ENCODE measurements around the gene RAPGEF3.

Gene RAPGEF3

DNA sequence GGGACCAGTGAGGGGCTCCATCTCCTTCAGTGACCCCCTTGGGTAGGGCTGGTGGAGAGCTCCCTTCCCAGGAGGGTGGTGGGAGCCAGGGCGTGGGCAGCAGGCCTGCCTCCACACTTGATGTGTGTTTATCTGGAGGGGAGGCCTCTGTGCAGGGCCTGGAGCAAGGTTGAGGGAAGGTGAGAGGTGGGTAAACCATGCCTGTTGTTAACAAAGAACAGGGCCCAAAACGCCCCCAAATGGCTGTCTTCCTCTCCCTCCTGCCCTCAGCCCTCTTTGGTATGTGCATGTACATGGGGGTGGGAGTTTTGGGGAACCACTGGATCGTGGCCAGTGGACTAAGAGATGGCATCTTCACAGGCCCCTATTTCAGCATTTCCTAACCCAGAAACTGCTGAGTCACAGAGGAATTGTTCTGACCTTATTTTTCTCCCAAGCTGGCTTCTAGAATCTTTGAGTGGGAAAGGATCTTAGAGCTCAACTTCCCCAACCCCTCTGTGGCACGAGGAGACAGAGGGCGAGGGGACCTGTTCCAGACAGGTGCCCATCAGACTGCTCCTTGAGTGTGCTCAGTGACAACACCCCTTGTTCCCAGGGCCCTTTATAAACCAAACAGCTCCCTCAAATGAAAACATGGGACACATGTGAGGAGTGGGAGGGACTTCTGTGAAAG is 17.9 kb upstream of the RAPGEF3 start:
- peak in 1 of 2 donors; percentile 40 for DNase-seq

DNA sequence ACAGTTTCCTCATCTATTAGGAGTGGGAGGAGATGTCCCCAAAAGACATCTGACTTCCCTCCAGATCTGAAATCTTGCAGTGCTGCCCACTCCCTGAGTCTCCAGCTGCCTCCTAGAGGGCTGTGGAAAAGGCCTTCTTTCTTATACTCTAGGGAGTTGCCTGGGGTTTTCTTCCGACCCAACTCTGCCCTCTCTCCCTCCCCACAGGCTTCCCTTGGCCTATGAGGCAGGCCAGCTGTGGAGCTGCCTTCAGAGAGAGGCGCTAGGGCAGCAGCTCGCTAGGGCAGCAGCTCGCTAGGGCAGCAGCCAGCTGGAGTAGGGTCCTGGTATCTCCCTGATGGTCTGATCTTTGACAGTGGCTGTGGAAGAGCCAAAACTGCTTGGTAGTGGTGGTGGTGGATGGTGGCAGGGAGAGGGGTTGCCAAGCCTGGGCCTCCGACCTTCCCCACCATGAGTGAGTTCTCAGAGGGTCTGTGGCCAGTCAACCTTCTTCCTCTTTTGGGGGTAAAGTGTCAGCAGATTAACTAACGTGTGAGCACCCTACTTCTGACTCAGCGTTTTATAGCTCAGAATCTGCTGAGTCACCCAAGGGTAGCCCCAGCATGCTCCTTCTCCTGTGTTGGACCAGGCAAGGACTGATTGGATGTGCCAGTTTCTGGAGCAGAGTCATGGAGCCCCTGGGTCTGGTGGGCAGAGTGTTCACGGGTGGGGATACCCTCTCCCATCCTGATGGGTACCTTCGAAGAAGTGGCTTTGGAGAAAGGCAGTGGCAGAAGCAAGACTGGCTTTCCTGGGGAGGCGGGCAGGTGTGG is 16.6 kb upstream of the RAPGEF3 start:
- DNase-seq: peak; percentile 47 to 67

DNA sequence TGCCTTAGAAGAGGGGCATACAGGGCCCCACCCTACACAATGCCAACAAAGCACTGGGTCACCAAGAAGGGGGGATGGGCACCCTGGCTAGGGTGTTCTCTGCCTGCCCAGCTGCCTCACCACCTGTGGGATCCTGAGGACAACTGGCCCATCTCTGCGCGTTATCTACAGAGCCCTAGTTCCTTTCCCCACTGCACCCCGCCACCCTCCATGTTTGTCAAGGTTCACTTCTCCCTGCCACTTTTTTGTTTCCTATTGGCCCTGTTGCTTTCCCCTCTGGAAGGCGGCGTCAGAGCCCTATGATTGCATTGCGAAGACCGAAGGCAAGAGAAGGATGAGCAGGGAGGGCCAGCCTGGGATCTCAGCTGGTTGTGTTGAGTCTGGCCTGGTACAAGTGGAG is 16.0 kb upstream of the RAPGEF3 start:
- DNase-seq: peak in 1 of 2 donors; percentile 27

DNA sequence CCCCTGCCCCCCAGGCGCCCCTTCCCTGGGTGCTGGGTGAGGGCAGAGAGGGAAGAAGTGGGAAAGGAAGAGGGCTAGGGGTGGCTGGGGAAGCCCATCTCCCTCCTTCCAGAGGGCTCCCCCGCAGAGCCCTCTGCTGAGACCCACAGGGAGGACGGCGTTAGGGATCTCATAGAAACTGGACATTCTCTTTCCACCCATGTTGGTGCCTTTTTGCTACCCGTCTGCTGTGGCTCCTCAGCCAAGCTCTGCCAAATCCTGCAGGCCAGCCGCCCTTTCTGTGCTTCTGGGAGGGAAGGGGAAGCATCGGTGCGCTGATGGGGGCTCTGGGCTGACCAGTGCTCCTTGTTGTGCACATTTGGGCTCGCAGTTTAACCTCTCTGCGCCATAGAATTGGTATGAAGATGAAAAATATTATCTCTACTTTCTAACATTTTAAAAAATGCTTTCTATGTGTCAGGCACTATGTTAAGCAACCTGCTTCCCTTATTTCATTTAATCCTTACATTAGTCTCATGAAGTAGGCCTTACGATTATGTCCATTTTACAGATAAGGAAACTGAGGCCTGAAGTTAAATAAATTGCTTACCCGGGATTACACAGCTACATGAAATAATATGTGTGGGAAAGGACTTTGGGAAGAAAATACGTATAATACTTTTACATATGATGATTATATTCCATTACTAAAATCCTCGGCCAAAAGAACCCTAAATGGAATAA is 15.3 kb upstream of the RAPGEF3 start:
- DNase-seq: no peak

DNA sequence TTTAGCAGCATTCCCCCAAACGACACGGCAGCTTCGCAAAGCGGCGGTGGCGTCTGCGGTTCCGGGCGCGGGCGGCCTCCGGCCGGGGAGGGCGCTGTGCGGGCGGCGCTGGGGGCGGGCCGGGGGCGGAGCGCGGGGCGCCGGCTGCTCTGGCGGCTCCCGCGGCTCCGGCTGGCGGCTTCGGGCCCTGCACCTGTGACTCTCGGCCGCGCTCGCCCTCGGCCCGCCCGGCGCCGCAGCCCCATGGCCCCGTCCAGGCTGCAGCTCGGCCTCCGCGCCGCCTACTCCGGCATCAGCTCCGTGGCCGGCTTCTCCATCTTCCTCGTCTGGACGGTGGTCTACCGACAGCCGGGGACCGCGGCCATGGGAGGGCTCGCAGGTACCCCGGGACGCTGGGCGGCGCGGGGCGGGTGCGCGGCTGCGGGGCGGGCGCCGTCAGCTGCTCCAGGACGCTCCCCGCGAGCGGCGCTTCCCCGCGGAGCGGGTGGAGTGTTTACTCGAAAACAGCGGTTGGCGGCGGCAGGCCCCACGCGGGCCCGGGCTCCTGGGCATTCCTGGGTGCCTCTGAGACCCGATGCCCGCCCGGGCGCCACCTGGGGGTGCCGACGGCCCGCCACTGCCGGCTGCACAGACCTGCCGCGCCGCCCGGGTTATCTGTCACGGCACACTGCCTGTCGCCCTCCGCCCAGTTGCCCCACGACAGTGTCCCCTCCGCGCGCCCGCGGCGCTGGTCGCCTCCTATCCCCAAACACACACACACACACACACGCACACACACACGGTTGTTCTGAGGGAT is 14.6 kb upstream of the RAPGEF3 start, which contains the start of gene SLC48A1:
SLC48A1 (plus strand) TSS at position 177 of the 796 bp plus-strand sequence; CDS start at position 244, 67 bp downstream.
- DNase-seq: peak; percentile 69 to 75

DNA sequence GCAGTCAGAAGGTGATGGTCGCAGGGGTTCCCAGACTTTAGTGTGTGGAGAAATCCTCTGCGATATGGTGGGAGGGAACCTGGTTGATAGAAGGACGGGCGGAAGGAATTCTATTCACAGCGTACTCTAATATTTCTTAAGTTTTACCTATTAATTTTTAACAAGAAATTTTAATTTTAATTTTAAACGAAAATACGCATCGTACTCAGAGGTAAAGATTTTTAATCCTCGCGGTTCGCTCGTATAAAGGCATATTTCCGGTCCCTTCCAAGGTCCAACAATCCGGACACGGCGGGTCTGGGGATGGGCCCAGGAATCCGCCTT is 14.0 kb upstream of the RAPGEF3 start:
- no peak for DNase-seq

DNA sequence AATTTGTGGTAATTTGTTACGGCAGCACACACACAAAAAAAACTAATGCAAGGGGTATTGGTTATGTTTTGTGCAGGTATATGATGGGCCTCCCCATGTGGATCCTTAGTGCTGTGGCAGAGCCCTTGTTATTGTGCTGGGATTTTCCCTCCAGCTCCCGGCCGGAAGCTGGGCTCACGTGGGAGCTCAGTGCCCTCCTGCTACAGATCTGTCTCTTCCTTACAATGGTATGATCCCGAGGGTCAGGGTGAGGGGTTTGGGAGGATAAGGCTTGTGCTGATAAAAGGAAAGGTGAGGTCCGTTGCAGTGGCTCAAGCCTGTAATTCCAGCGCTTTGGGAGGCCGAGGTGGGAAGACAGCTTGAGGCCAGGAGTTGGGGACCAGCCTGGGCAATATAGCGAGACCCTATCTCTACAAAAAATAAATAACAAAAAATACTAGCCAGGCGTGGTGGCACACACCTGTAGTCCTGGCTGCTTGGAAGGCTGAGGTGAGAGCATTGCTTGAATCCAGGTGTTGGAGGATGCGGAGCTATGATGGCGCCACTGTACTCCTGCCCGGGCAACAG is 13.5 kb upstream of the RAPGEF3 start:
- peak in 1 of 2 donors; percentile 22 for DNase-seq

DNA sequence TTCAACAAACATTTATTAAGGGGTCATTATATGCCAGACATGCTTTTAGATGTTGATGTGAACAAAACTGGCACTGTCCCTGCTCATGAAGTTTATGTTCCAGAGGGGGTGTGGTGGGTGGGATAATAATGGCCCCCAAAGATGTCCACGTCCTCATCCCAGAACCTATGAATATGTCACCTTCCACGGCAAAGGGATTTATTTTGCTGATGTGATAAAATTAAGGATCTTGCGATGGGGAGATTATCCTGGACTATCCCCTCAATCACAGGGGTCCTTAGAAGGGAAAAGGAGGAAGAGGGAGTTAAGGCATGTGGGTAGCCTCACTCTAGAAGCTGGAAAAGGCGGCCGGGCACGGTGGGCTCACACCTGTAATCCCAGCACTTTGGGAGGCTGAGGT is 12.6 kb upstream of the RAPGEF3 start:
- DNase-seq: no peak

DNA sequence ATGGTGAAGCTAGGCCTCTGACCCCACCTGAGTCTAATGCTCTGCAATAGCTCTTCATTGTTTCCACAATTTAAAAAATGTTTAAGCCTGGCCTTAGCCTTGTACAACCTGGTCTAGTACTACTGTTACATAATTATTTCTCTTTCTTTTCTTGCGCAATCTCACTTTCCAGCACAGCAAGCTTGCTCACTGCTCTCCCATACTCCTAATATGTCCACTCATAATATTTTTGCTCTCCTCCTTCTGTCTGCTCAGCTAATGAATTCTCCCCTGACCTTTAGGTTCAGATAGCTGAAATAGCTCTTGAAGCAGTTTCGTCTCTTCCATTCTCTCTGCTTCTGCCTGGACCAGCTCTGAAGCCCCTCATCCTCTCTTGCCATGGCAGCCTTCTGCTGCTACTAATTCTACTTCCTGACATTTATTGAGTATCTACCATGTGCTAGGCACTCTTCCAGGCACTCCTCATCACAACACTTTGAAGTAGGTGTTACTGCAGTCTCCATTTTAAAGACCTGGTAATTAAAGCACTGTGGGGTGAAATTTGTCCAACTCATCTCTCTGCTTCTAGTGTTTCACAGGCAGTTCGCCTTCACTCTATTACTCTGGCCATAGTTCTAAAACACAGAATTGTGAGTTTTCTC is 11.5 kb upstream of the RAPGEF3 start:
- no peak for DNase-seq

DNA sequence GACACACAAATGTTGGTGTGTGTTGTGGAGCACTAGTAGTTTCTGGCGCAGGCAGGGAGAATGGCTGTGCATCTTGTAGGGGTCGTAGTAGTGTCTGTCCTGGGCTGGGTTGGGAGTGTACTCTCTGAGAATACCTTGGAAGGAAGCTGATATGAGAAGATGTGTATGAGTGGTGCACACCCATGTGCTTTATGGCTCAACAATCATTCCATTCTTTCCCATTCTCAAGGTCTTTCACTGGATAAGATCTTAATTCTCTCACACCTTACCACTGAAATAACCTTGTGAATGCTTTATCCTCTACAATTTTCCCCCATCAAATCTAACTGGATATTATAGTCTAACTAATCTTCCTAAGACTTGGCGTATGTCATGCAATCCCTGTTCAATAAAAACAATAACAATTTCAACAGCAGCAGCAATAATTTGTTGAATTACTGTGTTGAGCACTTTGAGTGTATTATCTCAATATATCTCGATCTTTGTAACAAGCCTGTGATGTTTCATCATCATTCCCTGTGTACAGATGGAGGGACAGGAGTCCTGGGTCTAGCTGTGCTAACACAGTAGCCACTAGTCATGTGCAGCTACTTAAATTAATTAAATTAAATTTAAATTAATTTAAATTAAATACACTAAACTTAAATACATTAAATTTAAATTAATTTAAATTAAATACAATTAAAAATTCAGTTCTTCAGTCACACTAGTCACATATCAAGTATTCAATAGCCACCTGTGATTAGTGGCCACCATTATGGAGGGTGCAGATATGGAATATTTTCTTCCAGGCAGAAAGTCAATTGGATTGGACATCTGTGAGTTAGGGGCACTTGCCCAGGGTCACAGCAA is 10.8 kb upstream of the RAPGEF3 start:
- DNase-seq: no peak

DNA sequence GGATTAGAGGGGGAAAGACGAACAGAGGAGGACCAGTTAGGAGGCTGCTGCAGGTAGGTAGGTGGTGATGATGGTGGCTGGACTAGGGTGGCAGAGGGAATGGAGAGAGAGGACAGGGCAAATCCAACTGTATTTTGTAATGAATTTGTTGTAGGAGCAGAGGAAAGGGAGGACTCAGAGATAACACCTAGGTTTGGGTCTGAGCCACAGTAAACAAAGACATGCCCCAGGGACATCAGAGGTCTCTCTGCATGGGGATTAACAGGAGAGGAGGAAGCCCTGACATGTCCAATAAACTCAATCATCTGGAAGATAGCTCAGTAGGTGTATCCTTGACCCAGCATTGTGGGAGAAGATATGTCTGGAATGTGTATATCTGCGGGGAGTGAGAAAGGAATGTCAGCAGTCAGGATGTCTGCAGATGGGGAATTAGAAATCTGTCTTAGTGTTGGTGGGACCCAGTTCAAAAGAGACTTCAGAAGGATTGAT is 9.7 kb upstream of the RAPGEF3 start:
- DNase-seq: no peak

DNA sequence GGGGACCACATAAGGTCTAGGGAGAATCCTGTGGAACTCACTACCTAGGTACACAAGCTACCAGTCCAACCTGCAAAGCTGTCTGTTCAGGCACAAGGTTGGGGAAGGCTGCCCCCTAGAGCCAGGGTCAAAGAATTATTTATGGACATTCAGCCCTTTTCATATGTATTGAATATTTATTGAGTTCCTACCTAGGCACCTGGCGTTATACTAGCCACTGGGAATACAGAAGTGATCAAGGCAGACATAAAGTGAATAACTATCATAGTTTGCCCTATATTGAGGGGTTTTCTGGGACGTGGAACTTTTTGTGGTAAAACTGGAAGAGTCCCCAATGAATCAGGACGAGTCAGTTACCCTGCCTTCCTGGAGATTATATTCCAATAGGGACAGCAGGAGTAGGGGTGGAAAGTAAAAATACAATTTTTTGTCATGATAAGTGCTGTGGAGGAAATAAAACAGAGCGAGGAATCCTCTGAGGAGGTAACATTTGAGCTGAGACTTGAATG is 8.6 kb upstream of the RAPGEF3 start:
- peak; percentile 45 to 52 for DNase-seq

DNA sequence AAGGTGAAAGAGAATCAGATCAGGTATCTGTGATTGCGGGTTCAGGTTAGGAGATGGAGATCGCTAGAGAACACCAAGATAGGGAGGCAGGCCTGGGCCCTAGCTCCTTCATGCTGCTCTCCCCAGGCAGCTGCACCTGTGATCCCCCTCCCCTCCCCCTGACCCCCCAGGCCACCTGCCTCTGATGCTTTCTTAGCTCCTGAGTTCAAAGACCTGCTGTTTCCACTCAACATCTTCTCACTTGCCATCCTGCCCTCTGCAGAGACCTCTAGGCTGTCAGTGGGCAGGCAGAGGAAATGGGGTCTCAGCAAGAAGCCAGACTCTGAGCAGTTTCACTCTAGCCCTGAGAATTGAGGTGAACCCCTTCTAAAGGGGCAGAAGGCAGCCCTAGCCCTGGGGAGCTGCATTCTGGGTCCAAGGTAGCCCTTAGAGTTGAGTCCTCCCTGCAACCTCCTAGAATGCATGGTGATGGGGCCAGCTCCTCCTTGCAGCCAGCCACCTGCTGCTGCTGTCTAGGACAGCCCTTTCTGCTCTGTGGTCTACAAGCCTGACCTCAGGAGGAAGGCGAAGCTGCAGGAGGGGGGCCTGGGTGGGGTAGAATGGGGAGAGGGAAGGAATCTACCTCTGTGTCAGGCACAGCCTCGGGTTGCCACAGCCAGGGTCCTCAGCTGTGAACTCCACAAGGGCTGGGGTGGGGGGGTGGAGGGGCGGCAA is 8.0 kb upstream of the RAPGEF3 start:
- no peak for DNase-seq

DNA sequence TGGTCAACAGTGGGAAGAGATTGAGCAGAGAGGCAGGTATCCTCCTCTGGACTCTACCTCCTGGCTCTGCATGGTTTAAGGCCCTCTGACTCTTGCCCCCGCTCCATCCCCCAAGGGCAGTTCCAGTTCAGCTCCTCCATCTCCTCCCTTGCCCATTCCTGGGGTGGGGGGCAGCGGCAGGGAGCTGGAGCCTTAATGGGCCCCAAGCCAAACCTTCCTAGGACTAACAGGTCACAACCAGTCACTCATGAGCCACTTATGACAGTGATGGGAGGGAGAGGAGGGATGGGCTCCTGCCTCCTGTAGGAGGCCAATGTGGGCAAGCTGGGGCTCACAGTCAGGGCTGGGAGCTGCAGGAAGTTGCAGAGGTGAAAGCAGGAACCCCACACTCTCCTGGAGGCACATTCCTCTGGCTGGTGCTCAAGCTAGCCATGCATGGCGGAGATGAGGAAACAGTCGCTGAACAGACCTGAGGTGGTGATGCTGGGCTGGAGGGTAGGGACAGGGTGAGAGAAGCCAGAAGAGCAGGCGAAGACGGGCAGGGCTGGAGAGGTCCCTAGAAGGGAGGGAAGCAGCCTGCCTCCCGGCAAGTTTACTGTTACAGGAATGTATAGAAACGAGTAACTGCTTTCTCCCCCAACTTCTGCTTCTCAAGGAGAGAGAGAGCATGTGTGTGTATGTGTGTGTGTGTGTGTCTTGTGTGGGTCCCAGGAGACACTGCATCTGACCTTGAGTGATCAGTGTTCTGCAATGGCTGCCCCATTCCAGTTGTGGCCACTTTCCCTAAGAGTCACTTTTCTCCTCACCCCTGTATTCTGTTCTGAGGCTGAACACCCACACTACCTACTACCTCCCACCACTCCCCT is 5.0 kb upstream of the RAPGEF3 start:
- DNase-seq: no peak

DNA sequence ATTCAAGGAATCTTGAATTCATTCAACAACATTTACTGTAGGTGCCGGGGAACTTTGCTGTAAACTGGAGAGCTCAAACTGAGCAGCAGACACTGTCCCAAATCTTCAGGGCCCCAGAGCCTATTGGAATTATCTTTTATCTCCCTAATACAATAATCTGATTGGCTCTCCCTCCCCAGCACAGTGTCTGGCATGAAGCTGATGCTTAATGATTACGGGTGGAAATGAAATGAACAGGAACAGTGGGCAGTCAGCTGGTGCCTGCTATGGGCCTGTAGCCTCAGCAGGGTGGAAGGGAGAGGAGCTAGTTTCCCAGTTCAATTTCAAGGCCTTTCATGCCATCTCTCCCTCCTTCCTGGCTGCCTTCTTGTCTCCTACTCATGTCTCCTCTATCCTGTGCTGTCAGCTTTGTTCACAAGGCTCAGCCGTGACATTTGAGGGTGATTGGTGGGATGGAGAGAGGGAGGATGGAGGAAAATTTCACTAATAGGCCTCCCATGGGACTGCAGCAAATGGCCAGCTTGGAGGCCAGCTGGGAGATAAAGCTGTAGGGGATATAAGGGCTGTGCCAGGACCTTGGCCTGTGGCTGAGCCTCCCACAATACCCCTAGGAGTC is 4.3 kb upstream of the RAPGEF3 start:
- DNase-seq: no peak

DNA sequence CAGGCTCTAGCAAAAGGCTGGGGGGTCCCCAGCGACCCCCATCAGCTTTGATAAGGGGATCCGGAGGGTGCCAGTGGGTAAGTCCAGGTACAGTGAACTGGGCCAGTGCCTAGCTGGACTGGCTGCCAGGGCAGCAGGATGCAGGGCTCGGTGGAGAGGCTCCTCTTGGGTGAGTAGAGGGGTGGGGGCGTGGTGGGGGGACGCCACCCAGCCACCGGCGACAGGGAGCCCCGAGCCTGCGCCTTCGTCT is 171 bp downstream of the RAPGEF3 start:
- no peak for DNase-seq

DNA sequence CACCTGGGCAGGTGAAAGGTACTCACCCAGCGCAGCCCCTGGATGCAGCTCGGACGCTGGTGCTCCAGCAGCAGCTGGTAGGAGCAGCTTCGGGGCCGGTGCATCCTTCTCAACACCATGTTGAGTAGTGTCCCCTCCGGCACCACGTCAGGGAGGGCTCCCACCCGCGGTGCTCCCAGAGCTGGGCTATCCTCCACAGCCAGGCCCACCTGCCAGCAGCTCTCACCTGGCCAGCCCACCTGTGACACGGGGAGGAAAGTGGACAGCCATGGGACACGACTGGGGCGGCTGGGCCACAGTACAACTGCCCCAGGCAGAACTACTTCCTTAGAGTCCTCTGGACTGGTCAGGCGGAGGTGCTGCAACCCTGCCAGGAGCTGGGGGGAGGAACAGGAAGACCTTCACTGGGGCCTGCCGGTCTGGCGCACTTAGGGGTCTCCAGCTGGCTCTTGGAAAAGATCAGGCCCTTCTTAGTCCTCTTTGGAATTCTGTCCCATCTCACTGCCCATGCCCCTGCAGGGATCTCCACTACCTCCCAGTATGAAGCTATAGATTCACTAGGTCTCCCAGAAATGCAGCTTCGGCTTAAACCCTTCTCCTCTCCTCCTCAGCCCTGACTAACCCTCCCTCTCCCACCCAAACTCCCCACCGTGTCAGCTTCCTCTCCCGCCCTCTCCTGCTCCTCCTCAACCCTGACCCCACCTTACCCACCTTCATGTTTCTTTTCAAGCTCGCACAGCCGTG is 668 bp downstream of the RAPGEF3 start:
- peak in 1 of 2 donors; percentile 56 for DNase-seq

DNA sequence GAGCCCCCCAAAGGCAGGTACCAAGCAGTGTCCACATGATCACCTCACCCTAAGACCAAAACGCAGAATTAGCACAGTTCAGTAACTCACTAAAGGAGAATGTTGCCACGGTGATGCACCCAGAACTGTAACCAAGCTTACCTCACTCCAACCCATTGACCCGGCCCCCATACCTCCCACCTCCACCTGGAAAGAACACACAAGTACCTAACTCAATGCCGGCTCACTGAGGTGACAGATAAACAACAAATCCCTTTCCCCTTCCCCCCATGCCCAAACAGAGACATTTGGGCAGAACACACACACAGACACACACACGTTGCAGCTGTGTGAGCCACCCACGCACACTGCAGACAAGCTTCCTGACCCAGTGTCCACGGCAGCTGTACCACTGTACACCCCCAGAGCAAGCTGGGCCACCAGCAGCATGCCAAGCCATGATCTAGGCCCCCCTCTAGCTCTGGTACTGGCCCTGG is 1.3 kb downstream of the RAPGEF3 start:
- DNase-seq: peak in 1 of 2 donors; percentile 56

Measured in hippocampal formation (tissue), 2 donors.